Aorta (tissue), 5 donors: ENCODE measurements around the gene PTGIS. TPM values are rescaled to one million over a fixed set of nuclear protein-coding genes. Genes with fewer than 3 reads are reported as not detected.

ENCODE experiments used
- ATAC-seq: fragments of 200-7000 bp; cut with Tn5 transposase; one replicate; pipeline ENCODE4 v1.9.1; 2022; ENCODE audit warnings: moderate library complexity; ENCODE audit not compliant: low FRiP score
- DNase-seq, 2 donors: peaks; one replicate each; pipeline ENCODE4 v3.0.0-alpha.2; 2020
- H3K27ac ChIP-seq, 2 donors: one replicate each; pipeline ENCODE4 v1.5.1; 2013; ENCODE audit warnings: low read length in 2 of 2, mild to moderate bottlenecking in 2 of 2, moderate library complexity in 2 of 2, control low read depth in 1 of 2, inconsistent platforms in 1 of 2, low read depth in 1 of 2
- H3K27me3 ChIP-seq, 2 donors: one replicate each; pipeline ENCODE4 v1.6.1; 2013; ENCODE audit warnings: control low read depth in 1 of 2, low read length in 1 of 2, mild to moderate bottlenecking in 1 of 2, moderate library complexity in 1 of 2; ENCODE audit not compliant: insufficient read depth in 2 of 2, control insufficient read depth in 1 of 2
- H3K36me3 ChIP-seq, 2 donors: one replicate each; pipeline ENCODE4 v1.6.1; 2013; ENCODE audit warnings: control low read depth in 1 of 2, low read length in 1 of 2, mild to moderate bottlenecking in 1 of 2; ENCODE audit not compliant: insufficient read depth in 2 of 2, control insufficient read depth in 1 of 2
- H3K4me1 ChIP-seq, 2 donors: one replicate each; pipeline ENCODE4 v1.6.1; 2013; ENCODE audit warnings: low read length in 2 of 2, control low read depth in 1 of 2, mild to moderate bottlenecking in 1 of 2, moderate library complexity in 1 of 2; ENCODE audit not compliant: insufficient read depth in 2 of 2, control insufficient read depth in 1 of 2
- H3K4me3 ChIP-seq, 2 donors: one replicate each; pipeline ENCODE4 v1.5.1; 2013; ENCODE audit warnings: low read length in 2 of 2, control low read depth in 1 of 2, mild to moderate bottlenecking in 1 of 2
- H3K9me3 ChIP-seq: one replicate; pipeline ENCODE4 v1.6.1; 2013; ENCODE audit warnings: mild to moderate bottlenecking, low read length; ENCODE audit not compliant: control insufficient read depth
- WGBS, 2 donors: extraction: QIAGEN DNeasy Blood & Tissue Kit; methylation state at CpG; one replicate each; pipeline ENCODE4 v1.1.7; 2013; 5-methylcytosine and 5-hydroxymethylcytosine counted together
- intact Hi-C, 2 donors: fragments of 100-400 bp; cut with DNase I; formaldehyde crosslinking; loops; one replicate each; pipeline versions ENCODE4 v1.14.2 to v1.15.0; 2022
- polyA plus RNA-seq, 2 donors: library from polyadenylated mRNA; stranded (reverse); fragments of 200-250 nt; gene quantifications; one replicate each; pipeline ENCODE4 v1.2.3, GENCODE V29; 2013
- total RNA-seq, 2 donors: library from RNA; stranded (reverse); fragmentation: NEBNext Ultra II Directional; extraction: Animal tissue kit (Norgen Biotek cat#: 25700); gene quantifications; one replicate each; pipeline ENCODE4 v1.2.1, GENCODE V29; 2021
- donor health status: healthy with polysubstance abuse.
- donor health status: Bipolar disorder and iron deficiency.
- donor health status: DM: no; HTN: no; CAD: no.
- donor health status: DM: no; HTN: no; CAD: no.
- donor health status: DM: yes; HTN: yes; CAD: no.

The PTGIS gene
- total and polyA plus RNA-seq, 4 donors = 53.6 to 637 (median 233) TPM

DNA sequence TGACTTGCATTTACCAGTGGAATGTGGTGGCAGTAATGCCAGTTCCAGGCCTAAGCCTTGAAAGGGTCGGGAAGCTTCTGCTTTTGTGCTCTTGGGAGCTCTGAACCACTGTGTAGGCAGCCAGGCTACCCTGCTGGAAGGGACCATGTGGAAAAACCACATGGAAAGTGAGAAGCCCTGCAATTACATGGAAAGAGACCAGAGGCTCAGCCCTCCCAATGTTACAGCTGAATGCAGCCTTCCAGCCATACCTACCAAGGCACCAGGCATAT lies 70.6 kb downstream of the PTGIS start:
- Histone ChIP-seq H3K9me3 (no peaks in the 10 kb centered on the region), H3K4me1 (no peaks in the 10 kb centered on the region), H3K4me3 (no peak overlapping the region), H3K27me3 (no peaks in the 10 kb centered on the region), H3K36me3 (no peaks in the 10 kb centered on the region), H3K27ac (no peak overlapping the region)
- no peak for ATAC-seq
- no peak for DNase-seq
- 26 to 36% methylated on average over 1 of the region's 1 CpG for WGBS, 2 donors
- intact Hi-C loops = no loop called here

DNA sequence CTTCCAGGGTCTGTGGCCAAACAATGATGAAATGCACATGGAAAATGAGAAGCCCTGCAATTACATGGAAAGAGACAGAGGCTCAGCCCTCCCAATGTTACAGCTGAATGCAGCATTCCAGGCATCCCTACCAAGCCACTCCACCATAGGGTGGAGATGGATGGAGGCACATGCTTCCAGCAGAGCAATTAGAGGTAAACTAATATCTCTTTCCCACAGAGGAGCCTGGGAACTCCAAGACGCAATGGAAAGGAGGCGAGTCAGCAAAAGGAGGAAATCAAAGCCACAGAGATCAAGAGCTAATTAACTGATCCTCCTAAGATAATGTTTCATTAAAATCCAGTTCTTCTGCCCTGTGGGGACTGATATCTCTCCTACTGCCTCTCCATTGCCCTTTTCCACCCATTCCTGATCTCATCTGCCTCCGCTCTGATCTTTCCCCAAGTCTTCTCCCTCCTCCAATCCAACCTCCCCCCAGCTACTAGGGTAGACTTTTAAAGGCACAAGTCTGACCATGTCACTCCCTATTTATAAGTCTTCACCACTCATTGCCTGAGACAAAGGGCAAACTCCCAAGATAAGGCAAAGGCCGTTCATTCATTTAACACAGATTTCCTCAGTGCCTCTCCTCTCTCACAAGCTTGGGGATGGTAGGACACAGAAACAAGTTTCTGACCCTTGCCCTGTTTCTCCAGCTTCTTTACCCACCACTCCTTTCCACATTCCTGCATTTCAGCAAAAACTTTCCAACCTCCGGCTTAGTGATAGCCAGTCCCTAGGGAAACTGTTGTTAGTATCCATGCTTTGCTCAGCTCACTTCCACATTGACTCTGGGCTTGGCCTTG lies 71.2 kb downstream of the PTGIS start:
- Histone ChIP-seq H3K9me3 (no peaks in the 10 kb centered on the region), H3K27ac (no peak overlapping the region), H3K36me3 (no peaks in the 10 kb centered on the region), H3K4me1 (no peaks in the 10 kb centered on the region), H3K27me3 (no peaks in the 10 kb centered on the region), H3K4me3 (no peak overlapping the region)
- no peak for DNase-seq
- WGBS, 2 donors = 79 to 85% methylated on average over 5 of the region's 5 CpGs
- ATAC-seq = no peak
- intact Hi-C loops = no loop called here

DNA sequence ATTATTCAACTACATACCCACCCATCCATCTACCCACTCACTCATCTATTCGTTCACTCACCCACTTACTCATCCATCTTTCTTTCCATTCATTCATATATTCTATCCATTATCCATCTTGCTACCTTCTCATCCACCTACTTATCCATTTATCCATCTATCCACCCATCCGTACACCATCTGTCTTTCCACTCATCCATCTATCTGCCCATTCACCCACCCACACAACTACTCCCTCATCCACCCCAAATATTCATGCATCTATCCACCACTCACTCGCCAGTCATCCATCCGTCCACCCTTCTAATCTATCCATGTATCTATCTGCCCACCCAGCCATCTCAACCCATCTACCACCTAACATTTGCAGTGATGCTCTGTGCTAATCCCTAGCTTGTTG lies 71.9 kb downstream of the PTGIS start:
- no peak overlapping the region for H3K4me3 ChIP-seq
- WGBS, 2 donors = 88 to 90% methylated on average over 4 of the region's 4 CpGs
- no peaks in the 10 kb centered on the region for H3K27me3 ChIP-seq
- no peaks in the 10 kb centered on the region for H3K4me1 ChIP-seq
- ATAC-seq (no peak), DNase-seq (no peak)
- no peaks in the 10 kb centered on the region for H3K9me3 ChIP-seq
- intact Hi-C loops = no loop called here
- H3K27ac ChIP-seq = no peak overlapping the region
- H3K36me3 ChIP-seq = no peaks in the 10 kb centered on the region

DNA sequence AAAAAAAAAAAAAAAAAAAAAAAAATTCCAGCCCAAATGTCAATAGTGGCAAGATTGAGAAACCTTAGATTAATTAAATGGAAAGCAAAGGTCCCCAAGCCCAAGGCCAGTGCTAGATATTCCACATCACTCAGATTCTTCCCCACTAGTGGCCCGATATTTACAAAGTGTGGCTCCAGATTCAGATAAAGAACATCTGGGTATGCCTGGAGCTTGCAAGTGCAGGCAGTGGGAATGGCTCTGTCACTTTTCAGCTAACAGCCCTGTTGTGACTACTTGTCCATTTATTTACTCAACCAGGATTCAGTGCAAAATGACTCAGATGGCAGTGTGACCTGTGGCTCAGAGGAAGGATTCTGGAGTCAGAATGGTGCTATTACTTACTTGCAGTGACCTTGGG lies 77.2 kb downstream of the PTGIS start:
- no peaks in the 10 kb centered on the region for H3K4me1 ChIP-seq
- no peak for ATAC-seq

DNA sequence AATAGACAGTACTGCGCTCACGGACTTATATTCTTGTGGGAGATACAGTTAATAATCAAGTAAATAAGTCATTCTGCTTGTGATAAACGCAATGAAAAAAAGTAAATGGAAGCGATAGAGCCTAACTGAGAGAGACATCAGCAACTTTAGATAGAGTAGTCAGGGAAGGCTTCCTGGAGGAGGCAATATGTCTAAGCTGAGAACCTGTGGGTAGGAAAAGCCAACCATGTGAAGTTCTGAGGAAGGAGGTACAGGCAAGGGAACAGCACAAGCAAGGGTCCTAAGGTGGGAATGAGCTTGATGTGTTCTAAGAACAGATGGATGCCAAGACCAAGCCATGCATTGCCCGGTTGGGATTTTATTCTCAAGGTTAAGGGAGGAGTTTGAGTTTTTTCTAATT lies 78.2 kb downstream of the PTGIS start:
- 90% methylated on average over 5 of the region's 5 CpGs for WGBS, 2 donors
- ATAC-seq (no peak), DNase-seq (no peak)
- Histone ChIP-seq H3K27ac (no peak overlapping the region), H3K4me3 (no peak overlapping the region), H3K36me3 (no peaks in the 10 kb centered on the region), H3K4me1 (no peaks in the 10 kb centered on the region), H3K9me3 (no peaks in the 10 kb centered on the region), H3K27me3 (peaks cover 0 to 2% of the 10 kb centered on the region in 2 donors)
- intact Hi-C loops = no loop called here

More for the DNA sequence above, 77.2 kb downstream of the PTGIS start:
- no peaks in the 10 kb centered on the region for H3K9me3 ChIP-seq
- H3K27ac ChIP-seq = no peak overlapping the region
- WGBS, 2 donors = 73% methylated on average over 1 of the region's 1 CpG
- no peak for DNase-seq
- intact Hi-C loops = no loop called here
- no peak overlapping the region for H3K4me3 ChIP-seq
- peaks cover 0 to 2% of the 10 kb centered on the region in 2 donors for H3K27me3 ChIP-seq
- H3K36me3 ChIP-seq = no peaks in the 10 kb centered on the region

DNA sequence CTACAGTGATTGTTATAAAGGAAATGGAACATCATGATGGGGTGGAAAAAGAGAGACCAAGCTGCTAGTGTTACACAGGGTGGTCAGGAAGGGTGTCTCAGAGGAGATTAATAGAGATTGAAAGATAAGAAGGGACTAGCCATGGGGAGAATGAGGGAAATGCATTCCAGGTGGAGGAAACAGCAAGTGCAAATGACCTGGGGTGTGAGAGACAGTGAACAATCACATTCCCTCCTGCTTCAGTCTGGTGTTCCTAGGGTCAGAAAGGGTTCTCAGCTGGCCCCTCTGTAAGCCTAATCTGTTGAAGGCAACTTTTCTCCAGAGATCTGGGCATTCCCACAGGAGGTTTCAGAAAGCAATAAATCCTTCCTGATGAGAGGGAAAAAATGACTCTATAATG lies 81.9 kb downstream of the PTGIS start:
- H3K36me3 ChIP-seq = no peaks in the 10 kb centered on the region
- H3K27me3 ChIP-seq = peaks cover 0 to 2% of the 10 kb centered on the region in 2 donors
- no peaks in the 10 kb centered on the region for H3K4me1 ChIP-seq
- H3K4me3 ChIP-seq = no peak overlapping the region
- no peaks in the 10 kb centered on the region for H3K9me3 ChIP-seq
- no peak for DNase-seq
- intact Hi-C loops = no loop called here
- no peak overlapping the region for H3K27ac ChIP-seq
- ATAC-seq = no peak

DNA sequence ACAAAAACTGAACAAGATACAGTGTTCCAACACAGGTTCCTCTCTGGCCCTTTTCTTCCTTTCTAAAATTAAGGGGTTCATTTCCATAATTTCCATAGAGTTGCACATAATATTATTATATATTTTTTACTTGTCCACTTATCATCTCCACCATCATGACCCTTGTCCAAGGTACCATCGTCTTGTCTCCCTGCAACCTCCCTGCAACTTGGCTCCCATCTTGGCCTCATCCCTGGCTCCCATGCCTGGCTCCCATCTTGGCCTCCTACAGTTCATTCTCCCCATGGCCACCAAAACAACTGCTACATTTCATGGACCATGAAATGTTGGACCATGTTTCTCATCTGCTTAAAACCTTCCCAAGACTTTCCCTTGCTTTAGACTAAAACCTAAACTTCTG lies 82.4 kb downstream of the PTGIS start:
- intact Hi-C loops = no loop called here
- Histone ChIP-seq H3K27me3 (no peaks in the 10 kb centered on the region), H3K4me1 (no peaks in the 10 kb centered on the region), H3K27ac (no peak overlapping the region), H3K4me3 (no peak overlapping the region), H3K36me3 (no peaks in the 10 kb centered on the region), H3K9me3 (no peaks in the 10 kb centered on the region)
- ATAC-seq (no peak), DNase-seq (no peak)
- WGBS, 2 donors = 77 to 89% methylated on average over 1 of the region's 1 CpG

DNA sequence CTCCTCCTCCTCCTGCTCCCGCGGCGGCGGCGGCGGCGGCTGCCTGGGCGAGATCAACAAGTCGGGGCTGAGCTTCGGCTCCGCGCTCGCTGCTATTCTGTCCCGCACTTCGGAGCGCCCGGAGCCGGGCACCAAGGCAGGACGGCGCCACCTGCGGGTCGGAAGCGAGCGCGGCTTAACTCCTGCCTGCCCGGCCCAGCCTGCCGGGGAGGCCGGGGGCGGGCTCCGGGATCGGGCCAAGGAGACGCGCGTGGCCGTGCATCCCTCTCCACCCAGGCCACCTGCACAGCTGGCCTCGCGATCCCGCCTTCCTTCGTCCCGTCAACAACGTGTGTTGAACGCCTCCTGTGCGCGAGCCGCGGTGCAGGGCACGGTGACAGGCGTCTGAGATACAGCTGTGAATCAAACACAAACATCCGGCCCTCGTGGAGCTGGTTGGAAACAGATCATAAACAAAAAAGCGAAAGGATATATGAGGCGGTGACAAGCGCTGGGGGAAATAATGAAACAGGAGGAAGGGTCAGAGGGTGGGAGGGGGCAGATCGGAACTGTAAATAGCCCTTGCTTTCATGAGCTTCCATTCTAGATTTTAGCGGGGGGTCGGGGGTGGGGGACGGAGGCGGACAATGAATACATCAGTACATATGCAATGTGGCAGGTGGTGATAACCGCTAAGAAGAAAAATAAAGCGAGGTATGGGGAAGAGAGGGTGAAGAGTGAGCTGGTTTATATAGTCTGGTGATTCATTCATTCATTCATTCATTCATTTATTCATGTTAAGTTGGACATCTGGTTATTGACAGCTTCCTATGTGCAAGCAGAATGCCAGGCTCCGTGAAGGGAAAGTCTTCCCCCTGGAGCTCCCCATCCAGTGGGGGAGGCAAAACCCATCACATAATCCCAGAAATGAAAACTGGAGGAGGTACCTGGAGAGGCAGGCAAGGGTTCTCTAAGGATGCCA lies 83.5 kb downstream of the PTGIS start:
- DNase-seq = peak; percentile 82 to 93
- intact Hi-C loops = loop anchor here (1.0 to 5.0 kb wide), 2 partner anchors 102 to 150 kb away; no protein-coding TSS in a partner anchor
- peak; percentile 84 for ATAC-seq
- Histone ChIP-seq H3K4me3 (peak overlapping the region; percentile 4 to 18), H3K4me1 (no peaks in the 10 kb centered on the region), H3K27me3 (no peaks in the 10 kb centered on the region), H3K36me3 (no peaks in the 10 kb centered on the region), H3K9me3 (no peaks in the 10 kb centered on the region), H3K27ac (no peak overlapping the region)
- WGBS, 2 donors = 2% methylated on average over 41 to 61 of the region's 61 CpGs
